GM21381 (cell line): ENCODE results near the gene BCL3.
"Not testable (repeated sequence)": the region's sequence is repeated elsewhere in the genome, so short reads cannot be mapped to it uniquely, and the experiment has no call there.

Experiments
- ATAC-seq: cut with Tn5 transposase; IDR thresholded peaks from one replicate; pipeline ENCODE4 v1.9.1; 2021; ENCODE audit warnings: mild to moderate bottlenecking, moderate library complexity; ENCODE audit not compliant: unreplicated experiment

The BCL3 gene

GRCh38 chr19:44748426-44749254 lies at the start of gene BCL3:
Gene BCL3, plus strand, starts transcription at chr19:44748708. Its CDS starts 83 bp downstream, at chr19:44748791.
- ATAC-seq: peak; percentile 29

- no peak for ATAC-seq
Observed at GRCh38 chr19:44700547-44700946, 48.0 kb upstream of the BCL3 start.

GRCh38 chr19:44701228-44701627 lies 47.3 kb upstream of the BCL3 start:
- ATAC-seq: no peak

DNA sequence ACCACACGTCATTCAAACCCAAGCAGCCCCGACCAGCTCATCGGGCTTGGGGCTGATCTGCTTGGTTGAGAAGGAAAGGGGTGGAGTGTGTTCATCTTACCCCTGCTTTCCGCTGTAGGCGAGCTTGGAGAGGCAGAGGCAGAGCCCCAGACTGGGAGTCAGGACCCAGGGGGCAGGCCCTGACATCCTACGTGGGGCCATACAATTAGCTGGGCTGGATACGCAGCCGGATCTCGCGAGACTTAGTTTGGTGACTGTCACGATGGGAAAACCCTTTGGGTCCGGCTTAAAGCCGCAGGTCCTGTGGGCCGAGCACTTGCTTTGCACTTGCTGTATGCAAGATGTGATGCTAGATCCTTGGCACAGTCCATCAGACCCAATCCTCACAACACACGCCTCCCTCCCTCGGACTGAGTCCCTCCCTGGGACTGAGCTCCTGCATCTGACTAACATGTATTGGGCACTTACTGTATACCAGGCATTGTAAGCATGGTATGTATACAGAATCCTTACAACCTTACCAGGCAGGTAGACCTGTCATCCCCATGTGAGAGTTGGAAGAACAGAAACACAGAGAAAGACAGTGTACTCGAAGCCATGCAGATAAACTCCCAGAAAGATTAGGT lies 45.8 kb upstream of the BCL3 start:
- no peak for ATAC-seq

DNA sequence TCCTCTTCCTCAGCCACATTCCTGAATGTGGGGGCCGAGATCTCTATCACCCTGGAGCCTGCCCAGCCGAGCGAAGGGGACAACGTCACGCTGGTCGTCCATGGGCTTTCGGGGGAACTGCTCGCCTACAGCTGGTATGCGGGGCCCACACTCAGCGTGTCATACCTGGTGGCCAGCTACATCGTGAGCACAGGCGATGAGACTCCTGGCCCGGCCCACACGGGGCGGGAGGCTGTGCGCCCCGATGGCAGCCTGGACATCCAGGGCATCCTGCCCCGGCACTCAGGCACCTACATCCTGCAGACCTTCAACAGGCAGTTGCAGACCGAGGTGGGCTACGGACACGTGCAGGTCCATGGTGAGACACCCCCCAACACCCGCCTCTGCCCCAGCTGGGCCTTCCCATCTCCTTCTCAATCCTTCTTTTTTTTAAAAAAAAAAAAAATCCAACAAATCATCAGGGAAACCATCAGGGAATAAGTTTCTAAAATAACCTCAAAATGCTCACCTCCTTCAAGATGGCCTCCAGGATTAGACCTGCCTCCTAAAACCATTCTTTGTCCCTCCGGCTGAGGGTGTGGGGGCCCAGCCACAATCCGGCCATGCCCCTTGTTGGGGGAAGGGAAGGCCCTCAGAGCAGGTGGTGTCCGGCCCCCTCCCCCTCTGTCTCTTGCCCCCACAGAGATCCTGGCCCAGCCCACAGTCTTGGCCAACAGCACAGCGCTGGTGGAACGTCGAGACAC lies 45.0 kb upstream of the BCL3 start:
- ATAC-seq: no peak

DNA sequence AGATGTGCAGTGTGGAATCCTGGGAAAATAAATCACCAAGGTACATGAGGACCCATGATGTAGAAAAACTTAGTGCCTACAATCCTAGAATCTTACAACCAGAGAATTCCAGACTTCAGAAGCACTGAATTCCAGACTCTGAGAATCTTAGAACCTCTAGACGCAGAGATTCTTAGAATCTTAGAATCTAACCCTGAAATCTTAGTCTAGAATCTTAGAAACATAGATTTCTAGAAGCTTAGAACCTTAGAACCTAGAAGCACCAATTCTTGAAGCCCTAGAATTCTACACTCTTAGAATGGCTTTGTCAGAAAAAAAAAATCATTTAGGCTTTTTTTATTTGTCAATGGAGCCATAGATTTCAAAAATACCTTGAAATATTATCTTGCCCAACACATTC lies 43.5 kb upstream of the BCL3 start:
- no peak for ATAC-seq

DNA sequence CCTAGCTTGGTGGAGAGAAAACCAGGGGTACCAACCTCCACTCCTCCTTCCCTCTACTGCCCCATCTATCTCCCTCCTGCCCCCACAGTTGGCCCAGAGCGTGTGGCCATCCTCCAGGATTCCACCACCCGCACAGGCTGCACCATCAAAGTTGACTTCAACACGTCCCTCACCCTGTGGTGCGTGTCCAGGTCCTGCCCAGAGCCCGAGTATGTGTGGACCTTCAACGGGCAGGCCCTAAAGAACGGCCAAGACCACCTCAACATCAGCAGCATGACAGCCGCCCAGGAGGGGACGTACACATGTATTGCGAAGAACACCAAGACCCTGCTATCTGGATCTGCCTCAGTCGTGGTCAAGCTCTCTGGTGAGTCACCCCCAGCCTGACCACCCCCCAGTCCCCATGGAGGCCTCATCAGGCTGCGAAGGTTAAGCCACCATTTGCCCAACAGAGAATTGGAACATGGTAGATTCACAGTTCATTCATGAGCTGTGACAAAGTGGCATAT lies 43.0 kb upstream of the BCL3 start:
- ATAC-seq: no peak

- no peak for ATAC-seq
Observed at GRCh38 chr19:44706506-44707236, 41.8 kb upstream of the BCL3 start.

- ATAC-seq: no peak
Observed at GRCh38 chr19:44707794-44708193, 40.7 kb upstream of the BCL3 start.

GRCh38 chr19:44708940-44709339 lies 39.6 kb upstream of the BCL3 start:
- no peak for ATAC-seq

DNA sequence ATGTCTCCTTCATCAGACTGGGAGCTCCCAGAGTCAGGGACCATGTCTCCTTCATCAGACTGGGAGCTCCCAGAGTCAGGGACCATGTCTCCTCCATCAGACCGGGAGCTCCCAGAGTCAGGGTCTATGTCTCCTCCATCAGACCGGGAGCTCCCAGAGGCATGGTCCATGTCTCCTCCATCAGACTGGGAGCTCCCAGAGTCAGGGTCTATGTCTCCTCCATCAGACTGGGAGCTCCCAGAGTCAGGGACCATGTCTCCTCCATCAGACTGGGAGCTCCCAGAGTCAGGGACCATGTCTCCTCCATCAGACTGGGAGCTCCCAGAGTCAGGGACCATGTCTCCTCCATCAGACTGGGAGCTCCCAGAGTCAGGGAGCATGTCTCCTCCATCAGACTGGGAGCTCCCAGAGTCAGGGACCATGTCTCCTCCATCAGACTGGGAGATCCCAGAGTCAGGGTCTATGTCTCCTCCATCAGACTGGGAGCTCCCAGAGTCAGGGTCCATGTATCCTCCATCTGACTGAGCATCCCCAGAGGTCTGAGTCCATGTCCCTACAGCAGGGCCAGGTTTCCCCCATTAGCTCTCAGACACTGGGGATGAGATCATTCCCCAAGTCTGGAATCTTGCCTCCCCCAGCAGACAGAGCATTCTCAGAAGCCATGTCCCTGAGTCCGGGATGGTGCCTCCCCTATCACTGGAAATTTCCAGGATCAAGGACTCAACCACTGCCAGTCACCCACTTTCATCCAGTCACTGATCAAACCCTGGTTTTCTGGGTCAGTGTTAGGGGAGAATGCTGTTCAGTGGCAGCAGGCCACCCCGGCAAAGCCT lies 38.9 kb upstream of the BCL3 start:
- ATAC-seq: not testable (repeated sequence)

DNA sequence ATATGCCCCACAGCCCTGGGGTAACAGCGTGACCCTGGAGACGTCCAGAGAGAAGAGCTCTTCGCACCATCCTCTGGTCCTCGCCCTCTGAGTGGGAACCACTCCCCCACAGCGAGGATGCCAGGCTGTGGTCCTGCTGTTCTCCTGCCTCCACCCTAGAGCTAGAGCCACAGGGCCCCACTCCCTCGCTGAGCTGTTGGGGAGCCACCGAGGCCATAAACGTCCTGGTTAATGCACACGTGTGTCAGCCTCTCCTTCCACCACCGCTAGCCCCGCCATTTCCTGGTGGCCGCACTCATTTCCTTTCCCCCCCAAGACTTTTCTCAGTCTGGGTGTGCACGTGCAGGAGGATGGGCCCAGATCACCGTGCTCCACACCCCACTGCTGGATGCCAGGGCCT lies 38.0 kb upstream of the BCL3 start:
- no peak for ATAC-seq

GRCh38 chr19:44712864-44713515 lies 35.5 kb upstream of the BCL3 start:
- no peak for ATAC-seq

GRCh38 chr19:44714597-44715169 lies 33.8 kb upstream of the BCL3 start:
- ATAC-seq: no peak

DNA sequence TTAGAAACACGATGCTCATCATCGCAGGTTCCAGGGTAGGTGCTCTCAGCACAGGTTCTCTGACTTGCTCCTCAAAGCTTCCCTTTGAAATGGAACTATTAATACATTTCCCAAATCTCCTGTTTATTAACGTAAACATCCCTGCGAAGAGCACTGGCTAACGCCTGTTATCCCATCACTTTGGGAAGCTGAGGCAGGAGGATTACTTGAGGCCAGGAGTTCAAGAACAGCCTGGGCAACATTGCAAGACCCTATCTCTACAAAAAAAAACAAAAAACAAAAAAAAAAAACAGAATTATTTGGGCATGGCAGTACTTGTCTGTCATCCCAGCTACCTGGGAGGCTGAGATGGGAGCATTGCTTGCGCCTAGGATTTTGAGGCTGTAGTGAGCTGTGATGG lies 30.9 kb upstream of the BCL3 start:
- no peak for ATAC-seq

- no peak for ATAC-seq
Observed at GRCh38 chr19:44718441-44719261, 29.9 kb upstream of the BCL3 start.

DNA sequence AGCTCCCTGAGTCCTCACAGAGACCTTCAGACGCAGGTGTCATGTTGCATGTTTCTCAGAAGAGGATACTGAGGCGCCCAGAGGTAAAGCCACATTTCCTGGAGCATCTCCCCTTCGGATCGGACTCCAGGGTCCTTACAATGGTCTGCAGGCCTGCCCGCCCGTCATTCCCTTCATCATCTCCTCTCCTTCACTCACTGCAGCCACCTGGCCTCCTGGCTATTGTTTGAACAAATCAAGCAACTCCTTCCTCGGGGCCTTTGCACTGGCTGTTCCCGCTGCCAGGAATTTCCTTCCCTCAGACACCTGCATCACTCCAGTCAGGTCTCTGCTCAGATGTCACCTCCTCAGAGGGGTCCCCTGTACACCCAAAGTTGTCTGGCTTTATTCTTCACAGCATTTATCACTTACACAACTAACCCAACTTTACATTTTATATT lies 29.2 kb upstream of the BCL3 start:
- ATAC-seq: no peak

GRCh38 chr19:44720396-44720795 lies 28.1 kb upstream of the BCL3 start:
- not testable (repeated sequence) for ATAC-seq
